Neural cell (in vitro differentiated cells): Measurements from ENCODE around the gene MOB2.

Experiments used
- CTCF ChIP-seq: fragments of 450-650 bp; IDR thresholded peaks from 2 replicates; pipeline ENCODE4 v1.5.1; 2014; ENCODE audit warnings: antibody characterized with exemption, mild to moderate bottlenecking, moderate library complexity; ENCODE audit not compliant: poor library complexity, severe bottlenecking
- EP300 ChIP-seq: fragments of 450-650 bp; conservative IDR thresholded peaks from 2 replicates; pipeline ENCODE4 v1.6.1; 2014; ENCODE audit warnings: antibody characterized with exemption, mild to moderate bottlenecking, moderate library complexity; ENCODE audit not compliant: poor library complexity, severe bottlenecking
- POLR2AphosphoS5 ChIP-seq: IDR thresholded peaks from 2 replicates; pipeline ENCODE4 v1.6.1; 2012

- TF ChIP-seq CTCF (no peak), POLR2AphosphoS5 (no peak), EP300 (no peak)
Observed at GRCh38 chr11:1522081-1522424, 35.5 kb upstream of the MOB2 start.
